K562 (cell line): ENCODE results near the gene NXN. TPM values are rescaled to one million over a fixed set of nuclear protein-coding genes. Genes with fewer than 3 reads are reported as not detected.

Experiments
- ATAC-seq: fragments of 200-7000 bp; cut with Tn5 transposase; 3 replicates; pipeline ENCODE4 v1.9.1; 2020; ENCODE audit warnings: moderate library complexity
- BruUV-seq: library from RNA; stranded (reverse); fragments of 400-500 nt; replicated peaks from 2 replicates; lab custom pipeline; 2021; lab: Mats Ljungman, UMichigan
- CTCF ChIA-PET: fragments of 300-600 bp; formaldehyde crosslinking; extraction: SDS; loops from one replicate; lab custom pipeline; 2021; ENCODE audit warnings: low intra/inter-chr PET ratio; lab: Yijun Ruan, JAX
- POLR2A ChIA-PET: fragments of 300-600, 350-650 bp; sonication (Branson Sonifier 250); formaldehyde crosslinking; extraction: SDS; loops from one replicate; lab custom pipeline; 2021; ENCODE audit warnings: antibody characterized with exemption, inconsistent platforms; lab: Yijun Ruan, JAX
- DNase-seq, 4 experiments: peaks; one replicate each; pipeline versions ENCODE4 v3.0.0 to v3.0.0-alpha.2; 2011 to 2018; ENCODE audit warnings: low spot score in 3 of 4, mixed read lengths in 3 of 4; ENCODE audit errors: extremely low read depth in 1 of 4
- FAIRE-seq: peaks from 2 replicates; lab custom pipeline; 2011; peaks lifted over from hg19 to GRCh38; lab: Jason Lieb, UNC
- H2AFZ ChIP-seq: 2 replicates; pipeline ENCODE4 v1.6.0; 2011; ENCODE audit warnings: low read depth, low read length, control low read depth, inconsistent platforms
- H3K27ac ChIP-seq: fragments of 200-600 bp; 3 replicates; pipeline ENCODE4 v1.8.0; 2011; ENCODE audit warnings: low read depth, mild to moderate bottlenecking, control low read depth, inconsistent platforms, low read length, moderate library complexity, mixed read lengths; ENCODE audit errors: extremely low read depth
- H3K27me3 ChIP-seq, 2 experiments: fragments of 300-600 bp in 1 of 2; 2 replicates in 1 of 2; 3 replicates in 1 of 2; pipeline versions ENCODE4 v1.6.0 to v1.8.0; 2011; ENCODE audit warnings: inconsistent platforms in 2 of 2, low read length in 2 of 2, mild to moderate bottlenecking in 1 of 2, mixed read lengths in 1 of 2, moderate library complexity in 1 of 2; ENCODE audit not compliant: control insufficient read depth in 2 of 2, insufficient read depth in 2 of 2
- H3K36me3 ChIP-seq: fragments of 300-600 bp; 3 replicates; pipeline ENCODE4 v1.8.0; 2011; ENCODE audit warnings: mild to moderate bottlenecking, low read length, inconsistent platforms; ENCODE audit not compliant: control insufficient read depth, insufficient read depth
- H3K4me1 ChIP-seq, 2 experiments: fragments of 200-600 bp in 1 of 2; replicated peaks in 1 of 2; 2 replicates in 1 of 2; 3 replicates in 1 of 2; pipeline versions ENCODE4 v1.5.1 to v1.8.0; 2011; ENCODE audit warnings: inconsistent platforms in 2 of 2, low read length in 2 of 2, mild to moderate bottlenecking in 1 of 2, mixed read lengths in 1 of 2, moderate library complexity in 1 of 2; ENCODE audit not compliant: control insufficient read depth in 2 of 2, insufficient read depth in 2 of 2
- H3K4me2 ChIP-seq: 2 replicates; pipeline ENCODE4 v1.6.1; 2011; ENCODE audit warnings: low read length, control low read depth, inconsistent platforms, mixed read lengths; ENCODE audit not compliant: insufficient read depth
- H3K4me3 ChIP-seq: fragments of 200-600 bp; sonication (generic), shearing (Covaris generic); 2 replicates; pipeline ENCODE4 v1.5.1; 2016; ENCODE audit warnings: control low read depth, inconsistent platforms
- H3K79me2 ChIP-seq: fragments of 200-600 bp; 3 replicates; pipeline ENCODE4 v1.8.0; 2011; ENCODE audit warnings: low read length, inconsistent platforms; ENCODE audit not compliant: control insufficient read depth, insufficient read depth
- H3K9ac ChIP-seq, 2 experiments: 2 replicates each; pipeline versions ENCODE4 v1.6.0 to v1.6.1; 2011; ENCODE audit warnings: low read depth in 2 of 2, low read length in 2 of 2, control low read depth in 1 of 2, inconsistent platforms in 1 of 2, mild to moderate bottlenecking in 1 of 2, mixed read lengths in 1 of 2; ENCODE audit not compliant: insufficient read depth in 1 of 2
- H3K9me1 ChIP-seq: one replicate; pipeline ENCODE4 v1.6.0; 2011; ENCODE audit warnings: inconsistent platforms, mild to moderate bottlenecking, low read length, moderate library complexity; ENCODE audit not compliant: control insufficient read depth, insufficient read depth
- H3K9me3 ChIP-seq: replicated peaks from 2 replicates; pipeline ENCODE4 v1.5.1; 2011; ENCODE audit warnings: low read depth, low read length, inconsistent platforms; ENCODE audit not compliant: control insufficient read depth, insufficient read depth
- H4K20me1 ChIP-seq: replicated peaks from 2 replicates; pipeline ENCODE4 v1.6.1; 2011; ENCODE audit warnings: low read length, inconsistent platforms, mixed read lengths; ENCODE audit not compliant: control insufficient read depth, insufficient read depth
- ARNT ChIP-seq, 2 experiments: fragments of 450-650 bp; IDR thresholded peaks; 2 replicates each; pipeline ENCODE4 v1.6.1; 2016; ENCODE audit warnings: mild to moderate bottlenecking in 1 of 2
- CBX1 ChIP-seq: sonication (generic); IDR thresholded peaks from 2 replicates; pipeline ENCODE4 v1.6.1; 2016; ENCODE audit warnings: antibody characterized with exemption, low read depth, mild to moderate bottlenecking
- EP300 ChIP-seq: IDR thresholded peaks from 2 replicates; pipeline ENCODE4 v1.6.1; 2012; ENCODE audit warnings: low read length, improper control_type of control experiment
- HNRNPH1 ChIP-seq: fragments of 200-400 bp; formaldehyde crosslinking; optimal IDR thresholded peaks from 2 replicates; pipeline ENCODE3; 2017; ENCODE audit warnings: low read depth, mild to moderate bottlenecking, low read length, moderate library complexity
- KLF13 ChIP-seq: fragments of 450-650 bp; IDR thresholded peaks from 2 replicates; pipeline ENCODE4 v1.6.1; 2016; ENCODE audit warnings: missing genetic modification characterization, low read depth, mild to moderate bottlenecking, missing compliant biosample characterization, moderate library complexity, borderline replicate concordance
- MTA2 ChIP-seq: fragments of 450-650 bp; IDR thresholded peaks from 2 replicates; pipeline ENCODE4 v1.6.1; 2016; ENCODE audit warnings: low read depth
- PHB ChIP-seq: fragments of 250-450 bp; sonication (Bioruptor Pico); IDR thresholded peaks from 2 replicates; pipeline ENCODE4 v1.5.0; 2021
- RFX5 ChIP-seq: IDR thresholded peaks from 2 replicates; pipeline ENCODE4 v1.6.1; 2011; ENCODE audit warnings: low read depth, mild to moderate bottlenecking, improper control_type of control experiment, low read length
- SMAD2 ChIP-seq: fragments of 150-350 bp; IDR thresholded peaks from 2 replicates; pipeline ENCODE4 v1.6.1; 2014; ENCODE audit warnings: low read depth, mild to moderate bottlenecking, low read length
- ZC3H8 ChIP-seq: fragments of 450-650 bp; IDR thresholded peaks from 2 replicates; pipeline ENCODE4 v1.6.1; 2017
- ZNF217 ChIP-seq: sonication (generic); formaldehyde crosslinking; IDR thresholded peaks from 2 replicates; pipeline ENCODE4 v1.8.0; 2022; ENCODE audit warnings: mild to moderate bottlenecking, missing genetic modification reagents
- ZNF274 ChIP-seq: IDR thresholded peaks from 2 replicates; pipeline ENCODE4 v1.6.1; 2011; ENCODE audit warnings: low read depth, mild to moderate bottlenecking, low read length, moderate library complexity, borderline replicate concordance
- ZNF551 ChIP-seq: fragments of 250-450 bp; sonication (Bioruptor Pico); IDR thresholded peaks from 2 replicates; pipeline ENCODE4 v1.5.0; 2021; ENCODE audit warnings: mild to moderate bottlenecking, moderate library complexity
- ZNF79 ChIP-seq: fragments of 250-450 bp; sonication (Bioruptor Pico); IDR thresholded peaks from 2 replicates; pipeline ENCODE4 v1.4.0; 2020; ENCODE audit warnings: low read depth, mild to moderate bottlenecking, moderate library complexity
- WGBS: fragments of 100-300 bp; shearing (Covaris generic); methylation state at CpG from one replicate; pipeline ENCODE4 v1.1.6; 2016; ENCODE audit warnings: low coverage, mixed read lengths; ENCODE audit not compliant: insufficient coverage; ENCODE audit errors: missing lambda C conversion rate; 5-methylcytosine and 5-hydroxymethylcytosine counted together
- in situ Hi-C: fragments of 300-500 bp; cut with MboI; formaldehyde crosslinking; loops from 4 replicates; pipeline ENCODE4 v1.15.0; 2018; ENCODE audit warnings: inconsistent platforms, mixed read lengths
- intact Hi-C: fragments of 100-400 bp; cut with micrococcal nuclease; formaldehyde crosslinking; loops from 2 replicates; pipeline ENCODE4 v1.14.2; 2022
- polyA plus RNA-seq, 8 experiments: library from polyadenylated mRNA; depleted of rRNA in 4 of 8; stranded (reverse) in 5 of 8; unstranded in 3 of 8; fragments of >200 nt; fragmentation: Nextera tagmentation in 2 of 8; fragmentation: Illumina TruSeq in 1 of 8; extraction: Ambion mirVana in 2 of 8; extraction: Trizol in 1 of 8; gene quantifications; 2 replicates each; pipeline versions ENCODE4 v1.2.1 to v1.2.3, GENCODE V29; 2011 to 2014; ENCODE audit warnings: inconsistent platforms in 1 of 8, missing spikeins in 1 of 8
- total RNA-seq, 7 experiments: library from RNA; depleted of rRNA in 6 of 7; stranded (reverse); fragments of >200 nt in 6 of 7; fragmentation: Illumina TruSeq in 2 of 7; extraction: Trizol in 2 of 7; gene quantifications; 2 replicates each; pipeline versions ENCODE4 v1.2.1 to v1.2.3, GENCODE V29; 2011 to 2021; ENCODE audit warnings: low replicate concordance in 1 of 7
- TF ChIP-seq, protein P1 (sequence below): sonication (generic); formaldehyde crosslinking; IDR thresholded peaks from 2 replicates; pipeline ENCODE4 v1.8.0; 2022; ENCODE audit warnings: mild to moderate bottlenecking, missing genetic modification reagents
- TF ChIP-seq, protein P2 (sequence below): fragments of 250-450 bp; sonication (Bioruptor Pico); IDR thresholded peaks from 2 replicates; pipeline ENCODE4 v1.4.0; 2020
- TF ChIP-seq, protein P3 (sequence below): fragments of 450-650 bp; formaldehyde crosslinking; IDR thresholded peaks from 2 replicates; pipeline ENCODE4 v1.4.0; 2020; ENCODE audit warnings: mild to moderate bottlenecking

Gene NXN
- total and polyA plus RNA-seq, 9 of the 15 experiments (the other 6 are each of a cell fraction or from before 2014, with no cell fraction given), result 0.08 to 0.39 (median 0.29) TPM; not detected in 5

DNA sequence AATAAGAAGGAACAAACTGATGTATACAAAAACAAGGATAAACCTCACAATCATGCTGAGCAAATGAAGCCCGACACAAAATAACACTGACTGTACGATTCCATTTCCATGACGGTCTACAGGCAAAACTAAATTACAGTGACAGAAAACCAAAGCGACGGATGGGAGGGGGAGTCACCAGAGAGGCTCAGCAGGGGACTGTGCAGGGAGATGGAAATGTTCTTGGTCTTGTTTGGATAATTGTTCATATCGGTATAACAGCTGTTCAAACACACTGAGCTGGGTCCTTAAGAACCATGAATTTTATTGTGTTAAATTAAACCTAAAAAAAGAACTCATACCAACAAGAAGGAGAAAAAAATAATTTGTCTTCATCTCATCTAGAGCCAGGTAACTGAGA is 97.8 kb downstream of the NXN start:
- in situ Hi-C loops, result loop anchor here (10.0 kb wide), 1 partner anchor 93 kb away; the partner anchor contains the start of gene NXN
- Histone ChIP-seq H3K9ac (no peak overlapping the region), H3K79me2 (no peaks in the 10 kb centered on the region), H4K20me1 (no peaks in the 10 kb centered on the region), H2AFZ (no peak overlapping the region), H3K36me3 (no peaks in the 10 kb centered on the region), H3K4me1 (no peaks in the 10 kb centered on the region; a peak in 1 of 5 replicates), H3K4me2 (no peak overlapping the region), H3K9me1 (no peaks in the 10 kb centered on the region), H3K4me3 (no peak overlapping the region), H3K27me3 (peaks cover 4 to 16% of the 10 kb centered on the region in 2 experiments; a peak in 3 of 5 replicates), H3K27ac (no peak overlapping the region), H3K9me3 (no peaks in the 10 kb centered on the region)
- FAIRE-seq (no peak), ATAC-seq (no peak), DNase-seq (no peak)
- POLR2A ChIA-PET, result no interaction called here
- TF ChIP-seq KLF13 (no peak), ZNF274 (no peak), PHB (CRISPR knock-in tag) (no peak), ZNF217 (CRISPR knock-in tag) (no peak), ZC3H8 (no peak), CBX1 (no peak), MTA2 (no peak), ZNF79 (CRISPR knock-in tag) (no peak), HNRNPH1 (no peak), EP300 (no peak), SMAD2 (no peak), RFX5 (no peak), ARNT (IDR thresholded peaks at IDR 0.05) (no peak), ZNF551 (CRISPR knock-in tag) (no peak)
- TF ChIP-seq, protein P1, sequence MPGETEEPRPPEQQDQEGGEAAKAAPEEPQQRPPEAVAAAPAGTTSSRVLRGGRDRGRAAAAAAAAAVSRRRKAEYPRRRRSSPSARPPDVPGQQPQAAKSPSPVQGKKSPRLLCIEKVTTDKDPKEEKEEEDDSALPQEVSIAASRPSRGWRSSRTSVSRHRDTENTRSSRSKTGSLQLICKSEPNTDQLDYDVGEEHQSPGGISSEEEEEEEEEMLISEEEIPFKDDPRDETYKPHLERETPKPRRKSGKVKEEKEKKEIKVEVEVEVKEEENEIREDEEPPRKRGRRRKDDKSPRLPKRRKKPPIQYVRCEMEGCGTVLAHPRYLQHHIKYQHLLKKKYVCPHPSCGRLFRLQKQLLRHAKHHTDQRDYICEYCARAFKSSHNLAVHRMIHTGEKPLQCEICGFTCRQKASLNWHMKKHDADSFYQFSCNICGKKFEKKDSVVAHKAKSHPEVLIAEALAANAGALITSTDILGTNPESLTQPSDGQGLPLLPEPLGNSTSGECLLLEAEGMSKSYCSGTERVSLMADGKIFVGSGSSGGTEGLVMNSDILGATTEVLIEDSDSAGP (CRISPR knock-in tag), result no peak
- TF ChIP-seq, protein P2, sequence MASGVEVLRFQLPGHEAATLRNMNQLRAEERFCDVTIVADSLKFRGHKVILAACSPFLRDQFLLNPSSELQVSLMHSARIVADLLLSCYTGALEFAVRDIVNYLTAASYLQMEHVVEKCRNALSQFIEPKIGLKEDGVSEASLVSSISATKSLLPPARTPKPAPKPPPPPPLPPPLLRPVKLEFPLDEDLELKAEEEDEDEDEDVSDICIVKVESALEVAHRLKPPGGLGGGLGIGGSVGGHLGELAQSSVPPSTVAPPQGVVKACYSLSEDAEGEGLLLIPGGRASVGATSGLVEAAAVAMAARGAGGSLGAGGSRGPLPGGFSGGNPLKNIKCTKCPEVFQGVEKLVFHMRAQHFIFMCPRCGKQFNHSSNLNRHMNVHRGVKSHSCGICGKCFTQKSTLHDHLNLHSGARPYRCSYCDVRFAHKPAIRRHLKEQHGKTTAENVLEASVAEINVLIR (CRISPR knock-in tag), result no peak
- TF ChIP-seq, protein P3, sequence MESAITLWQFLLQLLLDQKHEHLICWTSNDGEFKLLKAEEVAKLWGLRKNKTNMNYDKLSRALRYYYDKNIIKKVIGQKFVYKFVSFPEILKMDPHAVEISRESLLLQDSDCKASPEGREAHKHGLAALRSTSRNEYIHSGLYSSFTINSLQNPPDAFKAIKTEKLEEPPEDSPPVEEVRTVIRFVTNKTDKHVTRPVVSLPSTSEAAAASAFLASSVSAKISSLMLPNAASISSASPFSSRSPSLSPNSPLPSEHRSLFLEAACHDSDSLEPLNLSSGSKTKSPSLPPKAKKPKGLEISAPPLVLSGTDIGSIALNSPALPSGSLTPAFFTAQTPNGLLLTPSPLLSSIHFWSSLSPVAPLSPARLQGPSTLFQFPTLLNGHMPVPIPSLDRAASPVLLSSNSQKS (CRISPR knock-in tag), result no peak
- intact Hi-C loops, result loop anchor here (5.0 kb wide), 1 partner anchor 101 kb away; no protein-coding TSS in a partner anchor
- BruUV-seq, result no TSS peak
- 6% methylated on average over 6 of the region's 6 CpGs for WGBS
- CTCF ChIA-PET, result no interaction called here
